Caki2 (cell line): ENCODE data around the gene NEAT1. TPM values are rescaled to one million over a fixed set of nuclear protein-coding genes. Genes with fewer than 3 reads are reported as not detected.
"Not testable (repeated sequence)": the region's sequence is repeated elsewhere in the genome, so short reads cannot be mapped to it uniquely, and the experiment has no call there.

Source experiments
- DNase-seq: peaks from one replicate; pipeline ENCODE4 v3.0.0-alpha.2; 2015; ENCODE audit warnings: low read depth
- in situ Hi-C: cut with HindIII; loops from 2 replicates; pipeline ENCODE4 v1.10.0; 2016; ENCODE audit warnings: low sequenced_read_pairs, low pct_unique_long_range_greater_than_20kb, mixed read lengths
- total RNA-seq: library from RNA; depleted of rRNA; stranded (reverse); fragments of >200 nt; shearing (Covaris generic); gene quantifications from 2 replicates; pipeline ENCODE4 v1.2.3, GENCODE V29; 2014; ENCODE audit warnings: low replicate concordance

NEAT1 gene
- total RNA-seq, 1 experiment from 2014 or later, result 2.3 TPM

GRCh38 chr11:65459552-65459951, 37.0 kb downstream of the NEAT1 start:
- DNase-seq, result no peak
- in situ Hi-C loops, result no loop called here

- DNase-seq, in situ Hi-C loops: not testable (repeated sequence)
Observed at GRCh38 chr11:65465471-65465870, 42.9 kb downstream of the NEAT1 start.

- DNase-seq, in situ Hi-C loops: not testable (repeated sequence)
Observed at GRCh38 chr11:65467306-65467705, 44.7 kb downstream of the NEAT1 start.

GRCh38 chr11:65468874-65469333, 46.3 kb downstream of the NEAT1 start:
- no peak for DNase-seq
- in situ Hi-C loops, result no loop called here

- in situ Hi-C loops, result no loop called here
- no peak for DNase-seq
Observed at GRCh38 chr11:65470433-65471049, 47.9 kb downstream of the NEAT1 start.

- in situ Hi-C loops, result no loop called here
- DNase-seq, result no peak
Observed at GRCh38 chr11:65471447-65471891, 48.9 kb downstream of the NEAT1 start.

GRCh38 chr11:65472588-65473277, 50.1 kb downstream of the NEAT1 start:
- DNase-seq, in situ Hi-C loops: not testable (repeated sequence)

GRCh38 chr11:65473278-65473860, 50.8 kb downstream of the NEAT1 start:
- in situ Hi-C loops, result no loop called here
- no peak for DNase-seq

- in situ Hi-C loops, result no loop called here
Observed at GRCh38 chr11:65474864-65475263, 52.3 kb downstream of the NEAT1 start.

GRCh38 chr11:65476632-65477148, 54.1 kb downstream of the NEAT1 start:
- in situ Hi-C loops, result no loop called here
- DNase-seq, result no peak

More at GRCh38 chr11:65474864-65475263, 52.3 kb downstream of the NEAT1 start:
- DNase-seq, result no peak

GRCh38 chr11:65477149-65477965, 54.8 kb downstream of the NEAT1 start:
- in situ Hi-C loops, result no loop called here
- DNase-seq, result peak; percentile 93

GRCh38 chr11:65478388-65479183, 56.0 kb downstream of the NEAT1 start:
- no peak for DNase-seq
- in situ Hi-C loops, result no loop called here

GRCh38 chr11:65479184-65480145, 56.9 kb downstream of the NEAT1 start:
- in situ Hi-C loops, result no loop called here
- DNase-seq, result peak; percentile 83

- in situ Hi-C loops, result no loop called here
- DNase-seq, result no peak
Observed at GRCh38 chr11:65482306-65482850, 59.8 kb downstream of the NEAT1 start.

GRCh38 chr11:65485920-65486219, 63.3 kb downstream of the NEAT1 start:
- in situ Hi-C loops, result no loop called here
- DNase-seq, result no peak

GRCh38 chr11:65486570-65487466, 64.2 kb downstream of the NEAT1 start:
- in situ Hi-C loops, result no loop called here
- DNase-seq, result no peak
